Effector CD4-positive, alpha-beta T cell (primary cell): ENCODE results near the gene CIDEA.

ENCODE experiments used
- DNase-seq: peaks from one replicate; pipeline ENCODE4 v3.0.0-alpha.2; 2020

The CIDEA gene

GRCh38 chr18:12302391-12303147 lies 48.4 kb downstream of the CIDEA start:
- no peak for DNase-seq

- DNase-seq, result no peak
Observed at GRCh38 chr18:12304351-12305210, 50.4 kb downstream of the CIDEA start.

- no peak for DNase-seq
Observed at GRCh38 chr18:12305211-12305610, 51.0 kb downstream of the CIDEA start.

- no peak for DNase-seq
Observed at GRCh38 chr18:12305930-12306629, 51.9 kb downstream of the CIDEA start.

GRCh38 chr18:12306752-12307700 lies 52.9 kb downstream of the CIDEA start:
- no peak for DNase-seq

GRCh38 chr18:12307701-12308385 lies 53.7 kb downstream of the CIDEA start, which contains the start of gene TUBB6:
TSS of gene TUBB6 (plus strand) at chr18:12308241. CDS start at chr18:12308293, 52 bp downstream.
- DNase-seq, result no peak

- no peak for DNase-seq
Observed at GRCh38 chr18:12308386-12309100, 54.4 kb downstream of the CIDEA start.

- no peak for DNase-seq
Observed at GRCh38 chr18:12309683-12310198, 55.6 kb downstream of the CIDEA start.

GRCh38 chr18:12310762-12311161 lies 56.6 kb downstream of the CIDEA start:
- no peak for DNase-seq

- DNase-seq, result no peak
Observed at GRCh38 chr18:12312976-12313375, 58.8 kb downstream of the CIDEA start.

GRCh38 chr18:12313530-12314245 lies 59.5 kb downstream of the CIDEA start:
- no peak for DNase-seq

- no peak for DNase-seq
Observed at GRCh38 chr18:12314591-12315305, 60.6 kb downstream of the CIDEA start.

GRCh38 chr18:12315490-12315889 lies 61.3 kb downstream of the CIDEA start:
- no peak for DNase-seq

GRCh38 chr18:12315911-12316310 lies 61.8 kb downstream of the CIDEA start:
- no peak for DNase-seq

- no peak for DNase-seq
Observed at GRCh38 chr18:12317664-12318333, 63.6 kb downstream of the CIDEA start.

- no peak for DNase-seq
Observed at GRCh38 chr18:12318334-12318697, 64.2 kb downstream of the CIDEA start.

- DNase-seq, result no peak
Observed at GRCh38 chr18:12318857-12319256, 64.7 kb downstream of the CIDEA start.

GRCh38 chr18:12321333-12321732 lies 67.2 kb downstream of the CIDEA start:
- no peak for DNase-seq
